GM23338 (cell line): ENCODE results near the gene THADA. TPM values are rescaled to one million over a fixed set of nuclear protein-coding genes. Genes with fewer than 3 reads are reported as not detected.
A peak's percentile ranks its signal among the peaks of the same experiment; 100 is the strongest.

Source experiments
- ATAC-seq: fragments of 200-7000 bp; cut with Tn5 transposase; 3 replicates; pipeline ENCODE4 v1.9.1; 2020
- DNase-seq: peaks from one replicate; pipeline ENCODE4 v3.0.0-alpha.2; 2015; ENCODE audit warnings: low spot score
- H2AFZ ChIP-seq: fragments of 200-600 bp; sonication (generic); 2 replicates; pipeline ENCODE4 v1.8.0; 2016; ENCODE audit warnings: antibody characterized with exemption, mild to moderate bottlenecking, moderate library complexity
- H3F3A ChIP-seq: fragments of 200-600 bp; sonication (generic); replicated peaks from 2 replicates; pipeline ENCODE4 v1.8.0; 2017; ENCODE audit warnings: antibody characterized with exemption, mixed run types, low read depth
- H3K27ac ChIP-seq: fragments of 200-600 bp; sonication (generic); 2 replicates; pipeline ENCODE4 v1.6.1; 2016; ENCODE audit warnings: low read depth
- H3K27me3 ChIP-seq: fragments of 200-600 bp; sonication (generic); 2 replicates; pipeline ENCODE4 v1.8.0; 2016; ENCODE audit warnings: mild to moderate bottlenecking, mixed run types, moderate library complexity; ENCODE audit not compliant: insufficient read depth
- H3K36me3 ChIP-seq: fragments of 200-600 bp; sonication (generic); 2 replicates; pipeline ENCODE4 v1.8.0; 2016; ENCODE audit warnings: mild to moderate bottlenecking; ENCODE audit not compliant: insufficient read depth
- H3K4me1 ChIP-seq: fragments of 200-600 bp; sonication (generic); 2 replicates; pipeline ENCODE4 v1.8.0; 2016; ENCODE audit warnings: mild to moderate bottlenecking, moderate library complexity; ENCODE audit not compliant: insufficient read depth
- H3K4me2 ChIP-seq: fragments of 200-600 bp; sonication (generic); 2 replicates; pipeline ENCODE4 v1.7.1; 2017; ENCODE audit warnings: mixed run types
- H3K4me3 ChIP-seq: fragments of 200-600 bp; sonication (generic); 2 replicates; pipeline ENCODE4 v1.6.1; 2016; ENCODE audit warnings: mixed run types
- H3K79me2 ChIP-seq: fragments of 200-600 bp; sonication (generic); replicated peaks from 2 replicates; pipeline ENCODE4 v1.8.0; 2017; ENCODE audit warnings: mild to moderate bottlenecking; ENCODE audit not compliant: insufficient read depth
- H3K9me2 ChIP-seq: fragments of 200-600 bp; sonication (generic); 2 replicates; pipeline ENCODE4 v1.8.0; 2017; ENCODE audit not compliant: insufficient read depth
- H4K20me1 ChIP-seq: fragments of 200-600 bp; sonication (generic); replicated peaks from 2 replicates; pipeline ENCODE4 v1.8.0; 2017; ENCODE audit warnings: mild to moderate bottlenecking; ENCODE audit not compliant: insufficient read depth
- H3K27ac Mint-ChIP-seq: 2 replicates; pipeline ENCODE4 v1.8.0; 2020; ENCODE audit warnings: inconsistent platforms, mild to moderate bottlenecking, moderate library complexity, mixed read lengths
- H3K27me3 Mint-ChIP-seq: 3 replicates; pipeline ENCODE4 v1.8.0; 2022; ENCODE audit warnings: low read depth, mild to moderate bottlenecking, moderate library complexity, mixed read lengths, inconsistent platforms; ENCODE audit not compliant: insufficient read depth, poor library complexity
- H3K36me3 Mint-ChIP-seq: 3 replicates; pipeline ENCODE4 v1.8.0; 2021; ENCODE audit warnings: low read depth, mild to moderate bottlenecking, inconsistent platforms, moderate library complexity, mixed read lengths
- H3K4me1 Mint-ChIP-seq: 3 replicates; pipeline ENCODE4 v1.8.0; 2020; ENCODE audit warnings: mild to moderate bottlenecking, inconsistent platforms, mixed read lengths
- H3K4me3 Mint-ChIP-seq: 3 replicates; pipeline ENCODE4 v1.8.0; 2021; ENCODE audit warnings: moderate library complexity, mild to moderate bottlenecking, inconsistent platforms, mixed read lengths
- H3K9me3 Mint-ChIP-seq: 3 replicates; pipeline ENCODE4 v1.8.0; 2020; ENCODE audit warnings: moderate library complexity, mild to moderate bottlenecking, inconsistent platforms, mixed read lengths
- CREB1 ChIP-seq: fragments of 250-450 bp; sonication (Bioruptor Pico); IDR thresholded peaks from 2 replicates; pipeline ENCODE4 v1.5.0; 2020; ENCODE audit warnings: low read depth, mild to moderate bottlenecking, moderate library complexity
- ETS1 ChIP-seq: IDR thresholded peaks from 2 replicates; pipeline ENCODE4 v1.6.1; 2016; ENCODE audit warnings: antibody characterized with exemption
- EZH2 ChIP-seq: fragments of 200-600 bp; sonication (generic); IDR thresholded peaks from one replicate; pipeline ENCODE4 v1.8.0; 2017; ENCODE audit warnings: antibody characterized with exemption, mild to moderate bottlenecking, low read depth; ENCODE audit not compliant: unreplicated experiment
- EZH2phosphoT487 ChIP-seq: fragments of 200-600 bp; sonication (generic); IDR thresholded peaks from one replicate; pipeline ENCODE4 v1.8.1; 2018; ENCODE audit warnings: antibody characterized with exemption; ENCODE audit not compliant: unreplicated experiment
- JUNB ChIP-seq: IDR thresholded peaks from one replicate; pipeline ENCODE4 v1.6.1; 2016; ENCODE audit warnings: antibody characterized with exemption; ENCODE audit not compliant: unreplicated experiment
- NANOG ChIP-seq: IDR thresholded peaks from 2 replicates; pipeline ENCODE4 v1.6.1; 2016; ENCODE audit warnings: antibody characterized with exemption, borderline replicate concordance
- POLR2AphosphoS5 ChIP-seq: IDR thresholded peaks from 2 replicates; pipeline ENCODE4 v1.6.1; 2016; ENCODE audit warnings: antibody characterized with exemption, low read depth
- STAT1 ChIP-seq: IDR thresholded peaks from one replicate; pipeline ENCODE4 v1.6.1; 2016; ENCODE audit warnings: antibody characterized with exemption; ENCODE audit not compliant: unreplicated experiment
- ZNF114 ChIP-seq: fragments of 250-450 bp; sonication (Bioruptor Pico); IDR thresholded peaks from 2 replicates; pipeline ENCODE4 v1.5.0; 2020; ENCODE audit warnings: mild to moderate bottlenecking, moderate library complexity
- ZNF331 ChIP-seq: fragments of 250-450 bp; sonication (Bioruptor Pico); IDR thresholded peaks from 2 replicates; pipeline ENCODE4 v1.5.0; 2020; ENCODE audit warnings: low read depth, mild to moderate bottlenecking, moderate library complexity
- polyA plus RNA-seq: library from polyadenylated mRNA; unstranded; fragments of >200 nt; fragmentation: Nextera tagmentation; extraction: Ambion mirVana; gene quantifications from 2 replicates; pipeline ENCODE4 v1.2.1, GENCODE V29; 2016
- total RNA-seq: library from RNA; depleted of rRNA; stranded (reverse); fragments of >200 nt; shearing (Covaris generic); gene quantifications from 2 replicates; pipeline ENCODE4 v1.2.3, GENCODE V29; 2014
- TF ChIP-seq, protein P1 (sequence below), 2 experiments: fragments of 200-600 bp in 1 of 2; sonication (generic) in 1 of 2; conservative IDR thresholded peaks; 2 replicates each; pipeline versions ENCODE4 v1.5.1 to v1.6.1; 2016 to 2017; ENCODE audit warnings: antibody characterized with exemption in 2 of 2, low read depth in 2 of 2, mild to moderate bottlenecking in 2 of 2, moderate library complexity in 1 of 2
- TF ChIP-seq, protein P2 (sequence below): fragments of 250-450 bp; sonication (Bioruptor Pico); IDR thresholded peaks from 2 replicates; pipeline ENCODE4 v1.5.0; 2020; ENCODE audit warnings: mild to moderate bottlenecking, moderate library complexity

The THADA gene
- total and polyA plus RNA-seq, 2 experiments from 2014 or later = 17.0 to 30.7 TPM

DNA sequence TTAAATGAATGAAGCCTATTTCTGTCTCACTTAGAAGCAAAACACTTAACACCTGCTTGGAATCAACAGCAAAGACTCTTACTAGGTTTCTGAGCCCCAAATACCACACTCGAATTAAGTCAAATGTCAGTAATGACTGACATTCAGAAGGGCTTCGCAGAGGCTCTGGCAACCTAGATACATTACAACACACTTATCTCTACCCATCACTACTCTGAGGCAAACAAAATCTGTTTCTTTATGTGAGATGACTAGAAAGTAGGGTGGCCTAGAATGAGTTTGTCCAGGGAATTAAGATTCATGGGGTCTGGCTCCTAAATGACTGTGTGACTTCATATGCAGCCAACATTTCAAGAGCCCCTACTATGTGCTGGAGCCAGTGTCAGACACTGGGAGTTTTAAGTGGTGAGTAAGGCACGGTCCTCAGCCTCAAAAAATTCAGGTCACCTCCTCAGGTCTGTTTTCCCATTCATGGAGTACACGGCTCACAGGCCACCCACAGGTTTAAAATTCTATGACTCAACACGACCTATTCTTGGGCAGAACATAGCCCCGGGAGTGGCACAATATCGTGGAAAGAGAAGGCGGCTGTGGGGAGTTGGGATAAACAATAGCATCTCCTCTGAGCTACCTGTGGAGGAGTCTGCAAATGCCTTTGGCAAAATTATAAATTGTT, 219.2 kb downstream of the THADA start (continued):
- TF ChIP-seq, protein P1, sequence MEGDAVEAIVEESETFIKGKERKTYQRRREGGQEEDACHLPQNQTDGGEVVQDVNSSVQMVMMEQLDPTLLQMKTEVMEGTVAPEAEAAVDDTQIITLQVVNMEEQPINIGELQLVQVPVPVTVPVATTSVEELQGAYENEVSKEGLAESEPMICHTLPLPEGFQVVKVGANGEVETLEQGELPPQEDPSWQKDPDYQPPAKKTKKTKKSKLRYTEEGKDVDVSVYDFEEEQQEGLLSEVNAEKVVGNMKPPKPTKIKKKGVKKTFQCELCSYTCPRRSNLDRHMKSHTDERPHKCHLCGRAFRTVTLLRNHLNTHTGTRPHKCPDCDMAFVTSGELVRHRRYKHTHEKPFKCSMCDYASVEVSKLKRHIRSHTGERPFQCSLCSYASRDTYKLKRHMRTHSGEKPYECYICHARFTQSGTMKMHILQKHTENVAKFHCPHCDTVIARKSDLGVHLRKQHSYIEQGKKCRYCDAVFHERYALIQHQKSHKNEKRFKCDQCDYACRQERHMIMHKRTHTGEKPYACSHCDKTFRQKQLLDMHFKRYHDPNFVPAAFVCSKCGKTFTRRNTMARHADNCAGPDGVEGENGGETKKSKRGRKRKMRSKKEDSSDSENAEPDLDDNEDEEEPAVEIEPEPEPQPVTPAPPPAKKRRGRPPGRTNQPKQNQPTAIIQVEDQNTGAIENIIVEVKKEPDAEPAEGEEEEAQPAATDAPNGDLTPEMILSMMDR (conservative IDR thresholded peaks at IDR 0.05; ENCODE audit: low read depth in 2 of 2) = no peak

DNA sequence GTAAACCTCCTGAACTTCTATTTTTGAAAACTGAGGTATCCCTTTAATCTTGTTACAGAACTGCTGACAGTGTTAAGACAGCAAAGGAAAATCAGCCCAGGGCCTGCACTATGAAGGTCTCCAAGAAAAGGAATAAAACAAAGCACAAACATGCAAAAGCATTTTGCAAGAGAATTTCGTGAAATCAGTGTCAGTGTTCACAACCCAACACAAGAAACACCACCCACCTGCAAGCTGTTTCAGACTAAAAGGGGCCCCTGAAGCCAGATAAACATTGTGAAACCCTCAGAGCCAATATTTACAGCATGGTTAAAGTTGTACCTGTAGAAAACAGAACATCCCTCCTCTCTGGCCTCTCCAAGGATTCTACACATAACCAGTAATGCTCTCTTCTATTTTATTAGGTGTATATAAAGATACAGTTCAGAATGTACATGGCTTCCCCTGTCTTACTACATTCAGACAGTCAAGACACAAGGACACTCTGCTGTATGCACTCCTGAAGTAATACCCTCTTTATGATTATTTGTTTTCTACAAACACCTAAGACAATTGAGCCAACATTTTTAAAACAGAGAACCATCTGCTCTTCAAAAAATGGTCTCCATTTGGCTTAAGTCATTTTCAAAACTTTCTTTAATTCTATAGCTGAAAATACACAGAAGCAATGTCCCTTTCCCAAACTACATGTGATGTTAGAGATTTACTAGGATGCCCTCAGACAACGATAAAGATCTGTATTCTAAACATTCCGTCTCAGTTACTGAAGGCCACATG, 219.9 kb downstream of the THADA start:
- Histone ChIP-seq H3K4me3 (no peak overlapping the region), H3K36me3 (no peaks in the 10 kb centered on the region), H3F3A (no peaks in the 10 kb centered on the region), H4K20me1 (no peaks in the 10 kb centered on the region), H3K27ac (no peak overlapping the region), H2AFZ (no peak overlapping the region), H3K4me2 (no peak overlapping the region), H3K27me3 (no peaks in the 10 kb centered on the region), H3K79me2 (no peaks in the 10 kb centered on the region), H3K4me1 (peaks cover 10% of the 10 kb centered on the region; the same call in 1 of the 2 replicates), H3K9me2 (no peaks in the 10 kb centered on the region)
- DNase-seq (no peak), ATAC-seq (no peak)
- peak overlapping the region; percentile 79; the same call in 1 of the 2 replicates for H3K27ac Mint-ChIP-seq
- H3K36me3 Mint-ChIP-seq = no peaks in the 10 kb centered on the region
- H3K27me3 Mint-ChIP-seq = no peaks in the 10 kb centered on the region
- H3K4me1 Mint-ChIP-seq = peaks cover 6% of the 10 kb centered on the region; the same call in 2 of the 3 replicates
- H3K9me3 Mint-ChIP-seq = no peaks in the 10 kb centered on the region
- no peak overlapping the region for H3K4me3 Mint-ChIP-seq
- no peak for TF ChIP-seq ZNF331 (CRISPR knock-in tag)
- TF ChIP-seq POLR2AphosphoS5 = no peak
- TF ChIP-seq ZNF114 (CRISPR knock-in tag) = no peak
- no peak for TF ChIP-seq EZH2phosphoT487
- no peak for TF ChIP-seq STAT1
- TF ChIP-seq JUNB = no peak
- TF ChIP-seq, protein P2, sequence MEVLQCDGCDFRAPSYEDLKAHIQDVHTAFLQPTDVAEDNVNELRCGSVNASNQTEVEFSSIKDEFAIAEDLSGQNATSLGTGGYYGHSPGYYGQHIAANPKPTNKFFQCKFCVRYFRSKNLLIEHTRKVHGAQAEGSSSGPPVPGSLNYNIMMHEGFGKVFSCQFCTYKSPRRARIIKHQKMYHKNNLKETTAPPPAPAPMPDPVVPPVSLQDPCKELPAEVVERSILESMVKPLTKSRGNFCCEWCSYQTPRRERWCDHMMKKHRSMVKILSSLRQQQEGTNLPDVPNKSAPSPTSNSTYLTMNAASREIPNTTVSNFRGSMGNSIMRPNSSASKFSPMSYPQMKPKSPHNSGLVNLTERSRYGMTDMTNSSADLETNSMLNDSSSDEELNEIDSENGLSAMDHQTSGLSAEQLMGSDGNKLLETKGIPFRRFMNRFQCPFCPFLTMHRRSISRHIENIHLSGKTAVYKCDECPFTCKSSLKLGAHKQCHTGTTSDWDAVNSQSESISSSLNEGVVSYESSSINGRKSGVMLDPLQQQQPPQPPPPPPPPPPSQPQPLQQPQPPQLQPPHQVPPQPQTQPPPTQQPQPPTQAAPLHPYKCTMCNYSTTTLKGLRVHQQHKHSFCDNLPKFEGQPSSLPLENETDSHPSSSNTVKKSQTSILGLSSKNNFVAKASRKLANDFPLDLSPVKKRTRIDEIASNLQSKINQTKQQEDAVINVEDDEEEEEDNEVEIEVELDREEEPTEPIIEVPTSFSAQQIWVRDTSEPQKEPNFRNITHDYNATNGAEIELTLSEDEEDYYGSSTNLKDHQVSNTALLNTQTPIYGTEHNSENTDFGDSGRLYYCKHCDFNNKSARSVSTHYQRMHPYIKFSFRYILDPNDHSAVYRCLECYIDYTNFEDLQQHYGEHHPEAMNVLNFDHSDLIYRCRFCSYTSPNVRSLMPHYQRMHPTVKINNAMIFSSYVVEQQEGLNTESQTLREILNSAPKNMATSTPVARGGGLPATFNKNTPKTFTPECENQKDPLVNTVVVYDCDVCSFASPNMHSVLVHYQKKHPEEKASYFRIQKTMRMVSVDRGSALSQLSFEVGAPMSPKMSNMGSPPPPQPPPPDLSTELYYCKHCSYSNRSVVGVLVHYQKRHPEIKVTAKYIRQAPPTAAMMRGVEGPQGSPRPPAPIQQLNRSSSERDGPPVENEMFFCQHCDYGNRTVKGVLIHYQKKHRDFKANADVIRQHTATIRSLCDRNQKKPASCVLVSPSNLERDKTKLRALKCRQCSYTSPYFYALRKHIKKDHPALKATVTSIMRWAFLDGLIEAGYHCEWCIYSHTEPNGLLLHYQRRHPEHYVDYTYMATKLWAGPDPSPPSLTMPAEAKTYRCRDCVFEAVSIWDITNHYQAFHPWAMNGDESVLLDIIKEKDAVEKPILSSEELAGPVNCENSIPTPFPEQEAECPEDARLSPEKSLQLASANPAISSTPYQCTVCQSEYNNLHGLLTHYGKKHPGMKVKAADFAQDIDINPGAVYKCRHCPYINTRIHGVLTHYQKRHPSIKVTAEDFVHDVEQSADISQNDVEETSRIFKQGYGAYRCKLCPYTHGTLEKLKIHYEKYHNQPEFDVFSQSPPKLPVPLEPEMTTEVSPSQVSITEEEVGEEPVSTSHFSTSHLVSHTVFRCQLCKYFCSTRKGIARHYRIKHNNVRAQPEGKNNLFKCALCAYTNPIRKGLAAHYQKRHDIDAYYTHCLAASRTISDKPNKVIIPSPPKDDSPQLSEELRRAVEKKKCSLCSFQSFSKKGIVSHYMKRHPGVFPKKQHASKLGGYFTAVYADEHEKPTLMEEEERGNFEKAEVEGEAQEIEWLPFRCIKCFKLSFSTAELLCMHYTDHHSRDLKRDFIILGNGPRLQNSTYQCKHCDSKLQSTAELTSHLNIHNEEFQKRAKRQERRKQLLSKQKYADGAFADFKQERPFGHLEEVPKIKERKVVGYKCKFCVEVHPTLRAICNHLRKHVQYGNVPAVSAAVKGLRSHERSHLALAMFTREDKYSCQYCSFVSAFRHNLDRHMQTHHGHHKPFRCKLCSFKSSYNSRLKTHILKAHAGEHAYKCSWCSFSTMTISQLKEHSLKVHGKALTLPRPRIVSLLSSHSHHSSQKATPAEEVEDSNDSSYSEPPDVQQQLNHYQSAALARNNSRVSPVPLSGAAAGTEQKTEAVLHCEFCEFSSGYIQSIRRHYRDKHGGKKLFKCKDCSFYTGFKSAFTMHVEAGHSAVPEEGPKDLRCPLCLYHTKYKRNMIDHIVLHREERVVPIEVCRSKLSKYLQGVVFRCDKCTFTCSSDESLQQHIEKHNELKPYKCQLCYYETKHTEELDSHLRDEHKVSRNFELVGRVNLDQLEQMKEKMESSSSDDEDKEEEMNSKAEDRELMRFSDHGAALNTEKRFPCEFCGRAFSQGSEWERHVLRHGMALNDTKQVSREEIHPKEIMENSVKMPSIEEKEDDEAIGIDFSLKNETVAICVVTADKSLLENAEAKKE (CRISPR knock-in tag) = no peak
- no peak for TF ChIP-seq NANOG
- TF ChIP-seq ETS1 = no peak
- TF ChIP-seq, protein P1 (conservative IDR thresholded peaks at IDR 0.05; ENCODE audit: low read depth in 2 of 2) = no peak
- no peak for TF ChIP-seq CREB1 (CRISPR knock-in tag)
- TF ChIP-seq EZH2 = no peak
